Measurements from ENCODE around the gene GABRB3. TPM values are rescaled to one million over a fixed set of nuclear protein-coding genes. Genes with fewer than 3 reads are reported as not detected.

Gene GABRB3
- total RNA-seq, 4 donors from 2014 or later, result under 0.01 to 1.9 (median 0.77) TPM

- TF ChIP-seq, protein P1, sequence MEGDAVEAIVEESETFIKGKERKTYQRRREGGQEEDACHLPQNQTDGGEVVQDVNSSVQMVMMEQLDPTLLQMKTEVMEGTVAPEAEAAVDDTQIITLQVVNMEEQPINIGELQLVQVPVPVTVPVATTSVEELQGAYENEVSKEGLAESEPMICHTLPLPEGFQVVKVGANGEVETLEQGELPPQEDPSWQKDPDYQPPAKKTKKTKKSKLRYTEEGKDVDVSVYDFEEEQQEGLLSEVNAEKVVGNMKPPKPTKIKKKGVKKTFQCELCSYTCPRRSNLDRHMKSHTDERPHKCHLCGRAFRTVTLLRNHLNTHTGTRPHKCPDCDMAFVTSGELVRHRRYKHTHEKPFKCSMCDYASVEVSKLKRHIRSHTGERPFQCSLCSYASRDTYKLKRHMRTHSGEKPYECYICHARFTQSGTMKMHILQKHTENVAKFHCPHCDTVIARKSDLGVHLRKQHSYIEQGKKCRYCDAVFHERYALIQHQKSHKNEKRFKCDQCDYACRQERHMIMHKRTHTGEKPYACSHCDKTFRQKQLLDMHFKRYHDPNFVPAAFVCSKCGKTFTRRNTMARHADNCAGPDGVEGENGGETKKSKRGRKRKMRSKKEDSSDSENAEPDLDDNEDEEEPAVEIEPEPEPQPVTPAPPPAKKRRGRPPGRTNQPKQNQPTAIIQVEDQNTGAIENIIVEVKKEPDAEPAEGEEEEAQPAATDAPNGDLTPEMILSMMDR (IDR thresholded peaks at IDR 0.05; ENCODE audit: low read depth), result no peak
Measured at GRCh38 chr15:26504009-26504408, 268.9 kb downstream of the GABRB3 start.

Other genes with a start within 250 kb of the GABRB3 start
- gene GABRA5, start 94.0 kb upstream of the GABRB3 start, total RNA-seq, result not detected
- not detected for gene GABRG3, start 198.1 kb upstream of the GABRB3 start, total RNA-seq